LNCAP (cell line): Measurements from ENCODE around the gene KIRREL3.

Experiments
- TF ChIP-seq, protein P1 (sequence below): fragments of 450-650 bp; IDR thresholded peaks from 2 replicates; pipeline ENCODE4 v1.5.1; 2017; ENCODE audit warnings: mild to moderate bottlenecking

KIRREL3 gene

GRCh38 chr11:126473269-126473668 is 527.3 kb downstream of the KIRREL3 start:
- TF ChIP-seq, protein P1, sequence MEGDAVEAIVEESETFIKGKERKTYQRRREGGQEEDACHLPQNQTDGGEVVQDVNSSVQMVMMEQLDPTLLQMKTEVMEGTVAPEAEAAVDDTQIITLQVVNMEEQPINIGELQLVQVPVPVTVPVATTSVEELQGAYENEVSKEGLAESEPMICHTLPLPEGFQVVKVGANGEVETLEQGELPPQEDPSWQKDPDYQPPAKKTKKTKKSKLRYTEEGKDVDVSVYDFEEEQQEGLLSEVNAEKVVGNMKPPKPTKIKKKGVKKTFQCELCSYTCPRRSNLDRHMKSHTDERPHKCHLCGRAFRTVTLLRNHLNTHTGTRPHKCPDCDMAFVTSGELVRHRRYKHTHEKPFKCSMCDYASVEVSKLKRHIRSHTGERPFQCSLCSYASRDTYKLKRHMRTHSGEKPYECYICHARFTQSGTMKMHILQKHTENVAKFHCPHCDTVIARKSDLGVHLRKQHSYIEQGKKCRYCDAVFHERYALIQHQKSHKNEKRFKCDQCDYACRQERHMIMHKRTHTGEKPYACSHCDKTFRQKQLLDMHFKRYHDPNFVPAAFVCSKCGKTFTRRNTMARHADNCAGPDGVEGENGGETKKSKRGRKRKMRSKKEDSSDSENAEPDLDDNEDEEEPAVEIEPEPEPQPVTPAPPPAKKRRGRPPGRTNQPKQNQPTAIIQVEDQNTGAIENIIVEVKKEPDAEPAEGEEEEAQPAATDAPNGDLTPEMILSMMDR: no peak

- TF ChIP-seq, protein P1: no peak
Measured at GRCh38 chr11:126469311-126469710, 531.3 kb downstream of the KIRREL3 start.

DNA sequence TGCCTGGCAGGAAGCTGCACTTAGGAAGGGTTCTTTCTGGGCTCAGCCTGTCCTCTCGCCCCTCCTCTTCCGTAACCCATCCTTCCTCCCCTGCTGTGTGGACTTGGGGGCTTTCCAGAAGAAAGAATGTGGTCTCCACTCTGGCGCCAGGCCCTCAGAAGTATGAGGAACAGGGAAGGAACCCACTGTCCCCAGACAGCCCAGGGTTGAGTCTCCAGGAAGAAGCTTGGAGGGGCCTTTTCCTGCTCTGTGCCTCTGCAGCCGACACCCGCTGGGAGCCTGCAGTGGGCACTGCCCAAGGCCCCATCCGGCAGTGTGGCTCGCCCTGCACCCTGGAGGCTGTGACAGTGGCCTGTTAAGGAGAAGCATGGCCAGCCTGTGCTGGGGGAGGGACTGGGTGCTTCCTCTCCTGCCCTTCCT is 532.5 kb downstream of the KIRREL3 start:
- TF ChIP-seq, protein P1: no peak

DNA sequence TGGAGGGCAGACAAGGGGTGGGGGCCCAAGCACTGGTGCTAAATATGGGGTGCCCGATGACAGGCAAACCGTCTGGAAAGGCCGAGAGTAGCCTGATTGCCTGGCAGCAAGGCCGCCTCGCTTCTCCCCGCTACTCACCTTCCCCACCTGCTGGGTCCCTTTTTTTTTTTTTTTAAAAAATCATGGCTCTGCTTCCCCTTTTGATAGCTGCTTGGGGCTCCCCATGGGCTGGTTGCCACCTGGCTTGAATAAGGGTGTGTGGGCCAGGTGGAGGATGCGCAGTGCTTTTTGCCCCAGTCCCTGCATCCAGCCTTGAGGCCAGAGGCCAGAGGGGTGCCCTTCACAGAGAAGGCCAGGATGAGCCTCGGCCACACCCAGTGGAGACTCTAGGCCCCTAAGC is 533.1 kb downstream of the KIRREL3 start:
- TF ChIP-seq, protein P1: no peak

DNA sequence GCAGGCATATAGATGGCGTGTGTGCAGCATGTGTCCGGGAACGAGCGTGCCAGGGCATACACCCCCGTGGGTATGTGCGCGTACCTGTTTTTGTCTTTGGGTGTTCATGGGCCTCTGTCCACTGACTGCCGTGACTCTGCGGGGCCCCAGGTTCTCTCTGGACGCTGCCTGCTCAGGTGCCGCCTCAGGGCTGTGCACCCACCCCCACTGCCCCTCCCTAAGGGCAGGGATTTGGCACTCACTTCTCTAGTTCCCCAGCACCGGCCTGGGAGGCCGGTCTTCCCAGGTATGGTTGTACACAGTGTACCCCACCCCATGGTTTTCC is 533.6 kb downstream of the KIRREL3 start:
- TF ChIP-seq, protein P1: no peak

- TF ChIP-seq, protein P1: no peak
Measured at GRCh38 chr11:126466236-126467045, 534.1 kb downstream of the KIRREL3 start.

GRCh38 chr11:126465573-126466188 is 534.9 kb downstream of the KIRREL3 start:
- TF ChIP-seq, protein P1: no peak
